GM12878 (cell line): ENCODE results near the gene CARD11. TPM values are rescaled to one million over a fixed set of nuclear protein-coding genes. Genes with fewer than 3 reads are reported as not detected.

Experiments used
- ATF3 ChIP-seq: IDR thresholded peaks from 2 replicates; pipeline ENCODE4 v1.6.1; 2011; ENCODE audit warnings: low read depth, mild to moderate bottlenecking, low read length, moderate library complexity, borderline replicate concordance; ENCODE audit errors: extremely low read depth
- BHLHE40 ChIP-seq, 2 experiments: fragments of 450-650 bp in 1 of 2; IDR thresholded peaks; 2 replicates each; pipeline ENCODE4 v1.6.1; 2011 to 2017; ENCODE audit warnings: low read depth in 2 of 2, borderline replicate concordance in 1 of 2, improper control_type of control experiment in 1 of 2, low read length in 1 of 2, mild to moderate bottlenecking in 1 of 2
- EED ChIP-seq: sonication (generic); IDR thresholded peaks from 2 replicates; pipeline ENCODE4 v1.6.1; 2016; ENCODE audit warnings: antibody characterized with exemption, low read depth
- EP300 ChIP-seq, 2 experiments: fragments of 150-350 bp in 1 of 2; IDR thresholded peaks; 2 replicates each; pipeline ENCODE4 v1.6.1; 2011 to 2012; ENCODE audit warnings: low read depth in 2 of 2, low read length in 2 of 2, borderline replicate concordance in 1 of 2, improper control_type of control experiment in 1 of 2, inconsistent platforms in 1 of 2; ENCODE audit not compliant: control insufficient read depth in 1 of 2
- FOS ChIP-seq: IDR thresholded peaks from 3 replicates; pipeline ENCODE4 v1.6.1; 2011; ENCODE audit warnings: borderline replicate concordance; ENCODE audit not compliant: insufficient read length; ENCODE audit errors: extremely low read depth
- FOXK2 ChIP-seq: fragments of 450-650 bp; IDR thresholded peaks from 2 replicates; pipeline ENCODE4 v1.6.1; 2017; ENCODE audit warnings: mild to moderate bottlenecking, moderate library complexity
- HDAC2 ChIP-seq: fragments of 200-600 bp; sonication (generic); IDR thresholded peaks from 2 replicates; pipeline ENCODE4 v1.6.1; 2017
- IRF4 ChIP-seq: IDR thresholded peaks from 2 replicates; pipeline ENCODE4 v1.6.1; 2011; ENCODE audit warnings: low read depth, low read length
- MEF2A ChIP-seq: IDR thresholded peaks from 2 replicates; pipeline ENCODE4 v1.6.1; 2011; ENCODE audit warnings: low read depth, mild to moderate bottlenecking, low read length, moderate library complexity; ENCODE audit not compliant: insufficient read depth
- MTA3 ChIP-seq: IDR thresholded peaks from 2 replicates; pipeline ENCODE4 v1.6.1; 2012; ENCODE audit warnings: low read length, inconsistent platforms, borderline replicate concordance
- MXI1 ChIP-seq: fragments of 150-350 bp; IDR thresholded peaks from 2 replicates; pipeline ENCODE4 v1.6.1; 2011; ENCODE audit warnings: low read depth, mild to moderate bottlenecking, inconsistent platforms, low read length, improper control_type of control experiment
- MYC ChIP-seq: IDR thresholded peaks from 2 replicates; pipeline ENCODE4 v1.6.1; 2011; ENCODE audit warnings: mild to moderate bottlenecking, low read length, moderate library complexity, inconsistent platforms; ENCODE audit not compliant: insufficient read depth, insufficient replicate concordance, insufficient read length, severe bottlenecking
- NFYB ChIP-seq: IDR thresholded peaks from 2 replicates; pipeline ENCODE4 v1.6.1; 2011; ENCODE audit warnings: low read depth, mild to moderate bottlenecking, low read length, improper control_type of control experiment, moderate library complexity; ENCODE audit not compliant: insufficient read depth
- NR2F1 ChIP-seq: fragments of 450-650 bp; conservative IDR thresholded peaks from 2 replicates; pipeline ENCODE4 v1.6.1; 2017; ENCODE audit warnings: mild to moderate bottlenecking
- PAX8 ChIP-seq: fragments of 450-650 bp; IDR thresholded peaks from 2 replicates; pipeline ENCODE4 v1.6.1; 2017; ENCODE audit warnings: mild to moderate bottlenecking, moderate library complexity
- POLR2AphosphoS2 ChIP-seq: IDR thresholded peaks from 2 replicates; pipeline ENCODE4 v1.6.1; 2011; ENCODE audit warnings: low read depth, mild to moderate bottlenecking, low read length, improper control_type of control experiment, moderate library complexity
- RBBP5 ChIP-seq: fragments of 200-600 bp; sonication (generic); conservative IDR thresholded peaks from 2 replicates; pipeline ENCODE4 v1.6.1; 2016
- SMC3 ChIP-seq: IDR thresholded peaks from 2 replicates; pipeline ENCODE4 v1.6.1; 2011; ENCODE audit warnings: low read length, improper control_type of control experiment, borderline replicate concordance
- SRF ChIP-seq, 2 experiments: IDR thresholded peaks; 2 replicates each; pipeline ENCODE4 v1.6.1; 2011; ENCODE audit warnings: low read depth in 2 of 2, low read length in 2 of 2, mild to moderate bottlenecking in 1 of 2, moderate library complexity in 1 of 2
- STAT3 ChIP-seq: IDR thresholded peaks from 2 replicates; pipeline ENCODE4 v1.6.1; 2011; ENCODE audit warnings: low read depth, low read length, improper control_type of control experiment
- TBL1XR1 ChIP-seq: IDR thresholded peaks from 2 replicates; pipeline ENCODE4 v1.6.1; 2012; ENCODE audit warnings: low read depth, low read length, improper control_type of control experiment
- USF2 ChIP-seq: IDR thresholded peaks from 2 replicates; pipeline ENCODE4 v1.6.1; 2011; ENCODE audit warnings: low read depth, low read length, improper control_type of control experiment, borderline replicate concordance
- ZBED1 ChIP-seq: IDR thresholded peaks from 2 replicates; pipeline ENCODE4 v1.6.1; 2016; ENCODE audit warnings: borderline replicate concordance
- ZNF592 ChIP-seq: fragments of 450-650 bp; IDR thresholded peaks from 2 replicates; pipeline ENCODE4 v1.6.1; 2017; ENCODE audit warnings: mild to moderate bottlenecking, moderate library complexity
- polyA plus RNA-seq, 11 experiments: library from polyadenylated mRNA; depleted of rRNA in 4 of 11; unstranded in 6 of 11; stranded (reverse) in 5 of 11; fragments of >200 nt; fragmentation: Nextera tagmentation in 4 of 11; fragmentation: Illumina TruSeq in 1 of 11; extraction: Ambion mirVana in 4 of 11; extraction: Trizol in 1 of 11; gene quantifications; 1 replicate in 1 of 11; 2 replicates in 10 of 11; pipeline versions ENCODE4 v1.2.1 to v1.2.3, GENCODE V29; 2011 to 2016; ENCODE audit warnings: inconsistent platforms in 2 of 11, missing spikeins in 2 of 11, low read depth in 1 of 11
- total RNA-seq, 4 experiments: library from RNA; depleted of rRNA in 3 of 4; stranded (reverse); fragments of >200 nt in 3 of 4; fragmentation: Illumina TruSeq in 1 of 4; extraction: Trizol in 1 of 4; gene quantifications; 2 replicates each; pipeline versions ENCODE4 v1.2.1 to v1.2.3, GENCODE V29; 2013 to 2021

CARD11 gene
- total and polyA plus RNA-seq, 10 of the 15 experiments (the other 5 are each of a cell fraction or from before 2014, with no cell fraction given): 0.27 to 72.0 (median 28.4) TPM

- TF ChIP-seq ZNF592 (peak; percentile 55; the same call in 1 of the 2 replicates), STAT3 (no peak), RBBP5 (no peak), MYC (no peak), NR2F1 (peak; percentile 99), FOS (no peak), SMC3 (no peak), POLR2AphosphoS2 (no peak), IRF4 (peak; percentile 84), BHLHE40 (IDR thresholded peaks at IDR 0.05; ENCODE audit: borderline replicate concordance in 1 of 2, low read depth in 2 of 2, low read length in 1 of 2) (peak in 1 of 2 experiments; percentile 76; a peak in 2 of 4 replicates), MEF2A (0 out of 2 replicates have a peak, but pooled peaks have one; percentile 18), NFYB (0 out of 2 replicates have a peak, but pooled peaks have one; percentile 29), USF2 (no peak), TBL1XR1 (peak; percentile 81; the same call in 1 of the 2 replicates), HDAC2 (no peak), MTA3 (no peak), PAX8 (no peak), ZBED1 (no peak), MXI1 (no peak), SRF (IDR thresholded peaks at IDR 0.05; ENCODE audit: low read depth in 2 of 2, low read length in 2 of 2) (no peak), ATF3 (no peak), EED (peak; percentile 96), FOXK2 (no peak), EP300 (IDR thresholded peaks at IDR 0.05; ENCODE audit: borderline replicate concordance in 1 of 2, control insufficient read depth in 1 of 2, low read depth in 2 of 2, low read length in 2 of 2) (peak; percentile 30 to 71; a peak in 1 of 4 replicates)
Measured at GRCh38 chr7:2863461-2864066, 180.1 kb downstream of the CARD11 start (continued).
